ENCODE data around the gene MYBPC3. TPM values are rescaled to one million over a fixed set of nuclear protein-coding genes. Genes with fewer than 3 reads are reported as not detected.
A peak's percentile ranks its signal among the peaks of the same experiment; 100 is the strongest.

MYBPC3 gene
- polyA plus RNA-seq, 3 donors: 0.03 to 7.8 TPM; not detected in 1

DNA sequence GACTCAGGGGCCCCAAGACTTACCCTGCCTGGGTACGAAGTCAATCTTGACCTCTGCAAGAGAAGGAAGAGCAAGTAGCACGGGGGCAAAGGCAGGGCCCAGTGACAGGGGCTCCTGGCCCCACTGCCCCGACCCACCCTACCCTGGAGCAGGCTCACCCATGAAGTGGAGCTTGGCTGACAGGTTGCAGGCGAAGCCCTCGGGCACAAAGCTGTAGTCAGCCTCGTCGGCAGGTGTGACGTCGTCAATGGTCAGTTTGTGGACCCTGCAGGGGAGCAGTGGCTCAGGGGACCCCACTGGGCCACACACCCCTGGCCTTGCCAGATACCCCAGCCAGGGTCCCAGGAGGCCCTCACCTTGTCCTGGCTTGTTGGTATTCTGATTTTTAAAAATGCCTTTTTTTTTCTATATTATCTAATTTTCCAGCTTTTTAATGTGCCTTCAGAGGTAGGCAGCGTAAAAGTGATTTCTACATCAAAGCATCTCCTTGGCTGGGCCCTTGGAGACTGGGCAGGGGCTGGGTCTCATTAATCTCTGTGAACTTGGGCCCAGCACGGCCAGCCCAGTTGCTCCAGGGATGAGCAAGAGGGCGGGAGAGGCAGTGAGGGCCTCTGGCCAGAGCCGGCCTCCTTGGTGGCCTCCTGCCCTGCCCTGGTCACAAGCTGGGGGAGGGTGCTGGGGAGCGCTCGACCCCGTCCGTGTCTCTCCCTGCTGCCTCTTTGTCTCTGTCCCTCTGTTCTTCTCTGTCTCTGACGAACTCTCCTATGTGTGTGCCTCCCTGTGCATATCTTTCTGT, 11.3 kb downstream of the MYBPC3 start:
- Histone ChIP-seq H3K4me3 (replicated peaks in 1 of 3; ENCODE audit: low read depth in 2 of 3, low read length in 3 of 3) (no peak overlapping the region), H3K4me1 (ENCODE audit: control insufficient read depth in 1 of 2, insufficient read depth in 2 of 2, low read length in 2 of 2) (no peaks in the 10 kb centered on the region), H3K9me3 (replicated peaks in 1 of 2; ENCODE audit: control insufficient read depth in 1 of 2, insufficient read depth in 1 of 2, low read length in 2 of 2) (no peaks in the 10 kb centered on the region), H3K36me3 (replicated peaks in 1 of 2; ENCODE audit: control insufficient read depth in 1 of 2, insufficient read depth in 2 of 2, low read length in 2 of 2) (peaks cover 17 to 71% of the 10 kb centered on the region in 2 donors), H3K27me3 (ENCODE audit: control insufficient read depth in 2 of 2, insufficient read depth in 2 of 2, low read length in 2 of 2) (no peaks in the 10 kb centered on the region), H2AFZ (ENCODE audit: insufficient read depth, low read depth, low read length, poor library complexity, severe bottlenecking) (no peak overlapping the region), H4K20me1 (ENCODE audit: insufficient read depth, low read length) (peaks cover 4% of the 10 kb centered on the region), H3K27ac (ENCODE audit: low read depth in 1 of 2, low read length in 2 of 2) (no peak overlapping the region), H3K9ac (ENCODE audit: insufficient read depth, low read length, poor library complexity, severe bottlenecking) (no peak overlapping the region), H3K4me2 (replicated peaks; ENCODE audit: extremely low read depth, low read length, poor library complexity, severe bottlenecking) (no peak overlapping the region), H3K79me2 (ENCODE audit: insufficient read depth, low read length) (no peaks in the 10 kb centered on the region)
- peaks cover 0 to 3% (median 2%) of the 10 kb centered on the region in 3 donors for H3K27me3 Mint-ChIP-seq (ENCODE audit: low read depth in 3 of 3)
- H3K27ac Mint-ChIP-seq: no peak overlapping the region
- H3K4me3 Mint-ChIP-seq: no peak overlapping the region
- 88% methylated on average over 15 of the region's 18 CpGs for WGBS (ENCODE audit: insufficient coverage)
- no peak for DNase-seq
- H3K9me3 Mint-ChIP-seq: peaks cover 0 to 3% (median 0%) of the 10 kb centered on the region in 7 donors
- H3K36me3 Mint-ChIP-seq: peaks cover 54 to 69% of the 10 kb centered on the region in 2 donors
- intact Hi-C loops (cut with micrococcal nuclease): no loop called here
- TF ChIP-seq CTCF (IDR thresholded peaks at IDR 0.05): no peak
- H3K4me1 Mint-ChIP-seq: no peaks in the 10 kb centered on the region

DNA sequence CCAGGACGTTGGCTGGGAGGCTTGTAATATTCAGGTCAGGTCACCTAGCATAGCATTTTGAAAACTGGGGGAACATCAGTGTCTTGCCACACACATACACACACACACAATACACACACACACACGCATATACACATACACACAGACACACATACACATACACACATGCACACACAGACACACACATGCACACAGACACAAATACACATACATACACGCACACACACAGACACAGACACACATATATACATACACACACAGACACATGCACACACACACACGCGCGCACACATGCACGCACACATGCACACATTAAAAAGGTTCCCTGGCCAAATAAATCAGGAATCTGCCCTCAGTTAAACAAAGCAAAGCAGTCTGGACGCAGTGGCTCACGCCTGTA, 12.5 kb downstream of the MYBPC3 start:
- H3K27ac ChIP-seq (ENCODE audit: low read depth in 1 of 2, low read length in 2 of 2): no peak overlapping the region
- intact Hi-C loops (cut with micrococcal nuclease): no loop called here
- TF ChIP-seq CTCF (IDR thresholded peaks at IDR 0.05): no peak
- no peaks in the 10 kb centered on the region for H3K79me2 ChIP-seq (ENCODE audit: insufficient read depth, low read length)
- no peaks in the 10 kb centered on the region for H3K4me1 ChIP-seq (ENCODE audit: control insufficient read depth in 1 of 2, insufficient read depth in 2 of 2, low read length in 2 of 2)
- Mint-ChIP-seq H3K27me3 (ENCODE audit: low read depth in 3 of 3) (peaks cover 0 to 2% (median 2%) of the 10 kb centered on the region in 3 donors), H3K4me3 (no peak overlapping the region), H3K4me1 (no peaks in the 10 kb centered on the region), H3K9me3 (peaks cover 0 to 3% (median 0%) of the 10 kb centered on the region in 7 donors), H3K27ac (peak overlapping the region in 1 of 7 donors; percentile 2), H3K36me3 (peaks cover 46 to 66% of the 10 kb centered on the region in 2 donors)
- no peak overlapping the region for H2AFZ ChIP-seq (ENCODE audit: insufficient read depth, low read depth, low read length, poor library complexity, severe bottlenecking)
- H3K9ac ChIP-seq (ENCODE audit: insufficient read depth, low read length, poor library complexity, severe bottlenecking): no peak overlapping the region
- H3K36me3 ChIP-seq (replicated peaks in 1 of 2; ENCODE audit: control insufficient read depth in 1 of 2, insufficient read depth in 2 of 2, low read length in 2 of 2): peaks cover 14 to 74% of the 10 kb centered on the region in 2 donors
- 98% methylated on average over 9 of the region's 9 CpGs for WGBS (ENCODE audit: insufficient coverage)
- H3K4me3 ChIP-seq (replicated peaks in 1 of 3; ENCODE audit: low read depth in 2 of 3, low read length in 3 of 3): no peak overlapping the region
- no peak for DNase-seq
- no peaks in the 10 kb centered on the region for H3K9me3 ChIP-seq (replicated peaks in 1 of 2; ENCODE audit: control insufficient read depth in 1 of 2, insufficient read depth in 1 of 2, low read length in 2 of 2)
- no peaks in the 10 kb centered on the region for H4K20me1 ChIP-seq (ENCODE audit: insufficient read depth, low read length)
- H3K27me3 ChIP-seq (ENCODE audit: control insufficient read depth in 2 of 2, insufficient read depth in 2 of 2, low read length in 2 of 2): no peaks in the 10 kb centered on the region
- no peak overlapping the region for H3K4me2 ChIP-seq (replicated peaks; ENCODE audit: extremely low read depth, low read length, poor library complexity, severe bottlenecking)

Measured in CD14-positive monocyte (primary cell).